K562 (cell line): ENCODE measurements around the gene ARMC8. TPM values are rescaled to one million over a fixed set of nuclear protein-coding genes. Genes with fewer than 3 reads are reported as not detected.
A peak's percentile ranks its signal among the peaks of the same experiment; 100 is the strongest.

Source experiments
- ATAC-seq: fragments of 200-7000 bp; cut with Tn5 transposase; 3 replicates; pipeline ENCODE4 v1.9.1; 2020; ENCODE audit warnings: moderate library complexity
- BruUV-seq: library from RNA; stranded (reverse); fragments of 400-500 nt; replicated peaks from 2 replicates; lab custom pipeline; 2021; lab: Mats Ljungman, UMichigan
- CTCF ChIA-PET: fragments of 300-600 bp; formaldehyde crosslinking; extraction: SDS; loops from one replicate; lab custom pipeline; 2021; ENCODE audit warnings: low intra/inter-chr PET ratio; lab: Yijun Ruan, JAX
- POLR2A ChIA-PET: fragments of 300-600, 350-650 bp; sonication (Branson Sonifier 250); formaldehyde crosslinking; extraction: SDS; loops from one replicate; lab custom pipeline; 2021; ENCODE audit warnings: antibody characterized with exemption, inconsistent platforms; lab: Yijun Ruan, JAX
- DNase-seq, 4 experiments: peaks; one replicate each; pipeline versions ENCODE4 v3.0.0 to v3.0.0-alpha.2; 2011 to 2018; ENCODE audit warnings: low spot score in 3 of 4, mixed read lengths in 3 of 4; ENCODE audit errors: extremely low read depth in 1 of 4
- FAIRE-seq: peaks from 2 replicates; lab custom pipeline; 2011; peaks lifted over from hg19 to GRCh38; lab: Jason Lieb, UNC
- H2AFZ ChIP-seq: 2 replicates; pipeline ENCODE4 v1.6.0; 2011; ENCODE audit warnings: low read depth, low read length, control low read depth, inconsistent platforms
- H3K27ac ChIP-seq: fragments of 200-600 bp; 3 replicates; pipeline ENCODE4 v1.8.0; 2011; ENCODE audit warnings: low read depth, mild to moderate bottlenecking, control low read depth, inconsistent platforms, low read length, moderate library complexity, mixed read lengths; ENCODE audit errors: extremely low read depth
- H3K27me3 ChIP-seq, 2 experiments: fragments of 300-600 bp in 1 of 2; 2 replicates in 1 of 2; 3 replicates in 1 of 2; pipeline versions ENCODE4 v1.6.0 to v1.8.0; 2011; ENCODE audit warnings: inconsistent platforms in 2 of 2, low read length in 2 of 2, mild to moderate bottlenecking in 1 of 2, mixed read lengths in 1 of 2, moderate library complexity in 1 of 2; ENCODE audit not compliant: control insufficient read depth in 2 of 2, insufficient read depth in 2 of 2
- H3K36me3 ChIP-seq: fragments of 300-600 bp; 3 replicates; pipeline ENCODE4 v1.8.0; 2011; ENCODE audit warnings: mild to moderate bottlenecking, low read length, inconsistent platforms; ENCODE audit not compliant: control insufficient read depth, insufficient read depth
- H3K4me1 ChIP-seq, 2 experiments: fragments of 200-600 bp in 1 of 2; replicated peaks in 1 of 2; 2 replicates in 1 of 2; 3 replicates in 1 of 2; pipeline versions ENCODE4 v1.5.1 to v1.8.0; 2011; ENCODE audit warnings: inconsistent platforms in 2 of 2, low read length in 2 of 2, mild to moderate bottlenecking in 1 of 2, mixed read lengths in 1 of 2, moderate library complexity in 1 of 2; ENCODE audit not compliant: control insufficient read depth in 2 of 2, insufficient read depth in 2 of 2
- H3K4me2 ChIP-seq: 2 replicates; pipeline ENCODE4 v1.6.1; 2011; ENCODE audit warnings: low read length, control low read depth, inconsistent platforms, mixed read lengths; ENCODE audit not compliant: insufficient read depth
- H3K4me3 ChIP-seq: fragments of 200-600 bp; sonication (generic), shearing (Covaris generic); 2 replicates; pipeline ENCODE4 v1.5.1; 2016; ENCODE audit warnings: control low read depth, inconsistent platforms
- H3K79me2 ChIP-seq: fragments of 200-600 bp; 3 replicates; pipeline ENCODE4 v1.8.0; 2011; ENCODE audit warnings: low read length, inconsistent platforms; ENCODE audit not compliant: control insufficient read depth, insufficient read depth
- H3K9ac ChIP-seq, 2 experiments: 2 replicates each; pipeline versions ENCODE4 v1.6.0 to v1.6.1; 2011; ENCODE audit warnings: low read depth in 2 of 2, low read length in 2 of 2, control low read depth in 1 of 2, inconsistent platforms in 1 of 2, mild to moderate bottlenecking in 1 of 2, mixed read lengths in 1 of 2; ENCODE audit not compliant: insufficient read depth in 1 of 2
- H3K9me1 ChIP-seq: one replicate; pipeline ENCODE4 v1.6.0; 2011; ENCODE audit warnings: inconsistent platforms, mild to moderate bottlenecking, low read length, moderate library complexity; ENCODE audit not compliant: control insufficient read depth, insufficient read depth
- H3K9me3 ChIP-seq: replicated peaks from 2 replicates; pipeline ENCODE4 v1.5.1; 2011; ENCODE audit warnings: low read depth, low read length, inconsistent platforms; ENCODE audit not compliant: control insufficient read depth, insufficient read depth
- H4K20me1 ChIP-seq: replicated peaks from 2 replicates; pipeline ENCODE4 v1.6.1; 2011; ENCODE audit warnings: low read length, inconsistent platforms, mixed read lengths; ENCODE audit not compliant: control insufficient read depth, insufficient read depth
- ADNP ChIP-seq: fragments of 200-800 bp; sonication (Bioruptor generic); IDR thresholded peaks from 2 replicates; pipeline ENCODE4 v1.6.1; 2016; ENCODE audit warnings: missing genetic modification characterization, missing compliant biosample characterization
- FOXK2 ChIP-seq, 2 experiments: fragments of 450-650 bp; IDR thresholded peaks in 1 of 2; conservative IDR thresholded peaks in 1 of 2; 2 replicates each; pipeline ENCODE4 v1.6.1; 2016; ENCODE audit warnings: low read depth in 2 of 2, mild to moderate bottlenecking in 1 of 2
- POLR2B ChIP-seq: fragments of 450-650 bp; IDR thresholded peaks from 2 replicates; pipeline ENCODE4 v1.6.1; 2018; ENCODE audit warnings: low read depth; ENCODE audit not compliant: partially characterized antibody
- SAFB ChIP-seq: fragments of 200-400 bp; formaldehyde crosslinking; IDR thresholded peaks from 2 replicates; pipeline ENCODE4 v1.6.1; 2017; ENCODE audit warnings: low read depth, low read length, borderline replicate concordance
- SMAD4 ChIP-seq: fragments of 250-450 bp; sonication (Bioruptor Pico); conservative IDR thresholded peaks from 2 replicates; pipeline ENCODE4 v1.8.0; 2021; ENCODE audit warnings: inconsistent platforms, mild to moderate bottlenecking, moderate library complexity
- SMARCA4 ChIP-seq: fragments of 450-650 bp; IDR thresholded peaks from 2 replicates; pipeline ENCODE4 v1.6.1; 2016
- SRSF3 ChIP-seq: fragments of 200-400 bp; formaldehyde crosslinking; IDR thresholded peaks from 2 replicates; pipeline ENCODE4 v1.6.1; 2016; ENCODE audit warnings: mild to moderate bottlenecking, low read length, moderate library complexity; ENCODE audit not compliant: insufficient read depth
- TCFL5 ChIP-seq: fragments of 250-450 bp; sonication (Bioruptor Pico); conservative IDR thresholded peaks from 2 replicates; pipeline ENCODE4 v1.6.1; 2021; ENCODE audit warnings: mild to moderate bottlenecking, moderate library complexity, matching md5 sums
- WHSC1 ChIP-seq: IDR thresholded peaks from one replicate; pipeline ENCODE4 v1.6.1; 2012; ENCODE audit warnings: low read length, control low read depth, inconsistent platforms
- WGBS: fragments of 100-300 bp; shearing (Covaris generic); methylation state at CpG from one replicate; pipeline ENCODE4 v1.1.6; 2016; ENCODE audit warnings: low coverage, mixed read lengths; ENCODE audit not compliant: insufficient coverage; ENCODE audit errors: missing lambda C conversion rate; 5-methylcytosine and 5-hydroxymethylcytosine counted together
- in situ Hi-C: fragments of 300-500 bp; cut with MboI; formaldehyde crosslinking; loops from 4 replicates; pipeline ENCODE4 v1.15.0; 2018; ENCODE audit warnings: inconsistent platforms, mixed read lengths
- intact Hi-C: fragments of 100-400 bp; cut with micrococcal nuclease; formaldehyde crosslinking; loops from 2 replicates; pipeline ENCODE4 v1.14.2; 2022
- polyA plus RNA-seq, 8 experiments: library from polyadenylated mRNA; depleted of rRNA in 4 of 8; stranded (reverse) in 5 of 8; unstranded in 3 of 8; fragments of >200 nt; fragmentation: Nextera tagmentation in 2 of 8; fragmentation: Illumina TruSeq in 1 of 8; extraction: Ambion mirVana in 2 of 8; extraction: Trizol in 1 of 8; gene quantifications; 2 replicates each; pipeline versions ENCODE4 v1.2.1 to v1.2.3, GENCODE V29; 2011 to 2014; ENCODE audit warnings: inconsistent platforms in 1 of 8, missing spikeins in 1 of 8
- total RNA-seq, 7 experiments: library from RNA; depleted of rRNA in 6 of 7; stranded (reverse); fragments of >200 nt in 6 of 7; fragmentation: Illumina TruSeq in 2 of 7; extraction: Trizol in 2 of 7; gene quantifications; 2 replicates each; pipeline versions ENCODE4 v1.2.1 to v1.2.3, GENCODE V29; 2011 to 2021; ENCODE audit warnings: low replicate concordance in 1 of 7
- TF ChIP-seq, protein P1 (sequence below): fragments of 450-650 bp; conservative IDR thresholded peaks from 2 replicates; pipeline ENCODE4 v1.6.1; 2016; ENCODE audit warnings: missing genetic modification characterization, low read depth, mild to moderate bottlenecking, missing compliant biosample characterization, moderate library complexity
- TF ChIP-seq, protein P2 (sequence below): fragments of 450-650 bp; formaldehyde crosslinking; IDR thresholded peaks from 2 replicates; pipeline ENCODE4 v1.4.0; 2022; ENCODE audit warnings: missing genetic modification characterization
- TF ChIP-seq, protein P3 (sequence below): fragments of 450-650 bp; formaldehyde crosslinking; IDR thresholded peaks from 2 replicates; pipeline ENCODE4 v1.4.0; 2020; ENCODE audit warnings: mild to moderate bottlenecking
- TF ChIP-seq, protein P4 (sequence below), 2 experiments: fragments of 450-650 bp in 1 of 2; sonication (generic) in 1 of 2; formaldehyde crosslinking in 1 of 2; IDR thresholded peaks in 1 of 2; conservative IDR thresholded peaks in 1 of 2; 2 replicates each; pipeline versions ENCODE4 v1.6.1 to v1.8.1; 2016 to 2023; ENCODE audit warnings: mild to moderate bottlenecking in 2 of 2, moderate library complexity in 2 of 2, inconsistent platforms in 1 of 2, missing genetic modification reagents in 1 of 2
- TF ChIP-seq, protein P5 (sequence below): fragments of 250-450 bp; sonication (Bioruptor Pico); IDR thresholded peaks from 2 replicates; pipeline ENCODE4 v1.5.0; 2021; ENCODE audit warnings: mild to moderate bottlenecking, moderate library complexity

ARMC8 gene
- total and polyA plus RNA-seq, 9 of the 15 experiments (the other 6 are each of a cell fraction or from before 2014, with no cell fraction given), result 22.4 to 76.1 (median 37.3) TPM

DNA sequence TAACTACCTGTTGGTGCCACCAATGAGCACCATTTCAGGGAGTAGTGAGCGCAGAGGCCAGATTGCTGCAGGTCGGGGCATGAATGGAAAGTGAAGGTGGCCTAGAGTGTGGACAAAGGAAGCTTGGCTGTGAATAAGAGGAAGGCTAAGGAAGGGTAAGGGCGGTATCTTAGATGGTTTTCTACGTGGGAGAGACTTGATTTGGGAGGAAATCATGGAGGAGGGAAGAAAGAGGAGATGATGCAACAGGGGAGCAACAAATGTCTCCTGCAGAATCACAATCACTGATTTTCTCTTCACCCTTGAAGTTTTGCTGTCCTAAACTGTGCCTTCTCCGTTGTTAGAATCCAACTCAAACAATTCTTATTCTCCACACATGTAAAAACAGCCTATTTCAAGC lies 120.8 kb downstream of the ARMC8 start:
- Histone ChIP-seq H3K4me1 (peaks cover 0 to 4% of the 10 kb centered on the region in 2 experiments; a peak in 2 of 5 replicates), H3K79me2 (no peaks in the 10 kb centered on the region), H3K4me3 (no peak overlapping the region), H3K4me2 (no peak overlapping the region), H3K36me3 (no peaks in the 10 kb centered on the region), H3K9ac (no peak overlapping the region), H4K20me1 (no peaks in the 10 kb centered on the region), H3K27me3 (peaks cover 0 to 4% of the 10 kb centered on the region in 2 experiments; a peak in 1 of 5 replicates), H3K9me1 (no peaks in the 10 kb centered on the region), H3K9me3 (no peaks in the 10 kb centered on the region), H3K27ac (no peak overlapping the region), H2AFZ (no peak overlapping the region)
- in situ Hi-C loops, result no loop called here
- no TSS peak for BruUV-seq
- WGBS, result 40% methylated on average over 4 of the region's 5 CpGs
- ChIA-PET CTCF (interaction anchor here (0.5 kb wide), 1 partner anchor 323 kb away, joined by 3 read pairs; no protein-coding TSS in a partner anchor), POLR2A (interaction anchor here (0.7 kb wide), 1 partner anchor 135 kb away, joined by 3 read pairs; no protein-coding TSS in a partner anchor)
- intact Hi-C loops, result no loop called here
- FAIRE-seq, result no peak
- DNase-seq, result no peak
- peak; percentile 32 for ATAC-seq
- TF ChIP-seq, protein P1, sequence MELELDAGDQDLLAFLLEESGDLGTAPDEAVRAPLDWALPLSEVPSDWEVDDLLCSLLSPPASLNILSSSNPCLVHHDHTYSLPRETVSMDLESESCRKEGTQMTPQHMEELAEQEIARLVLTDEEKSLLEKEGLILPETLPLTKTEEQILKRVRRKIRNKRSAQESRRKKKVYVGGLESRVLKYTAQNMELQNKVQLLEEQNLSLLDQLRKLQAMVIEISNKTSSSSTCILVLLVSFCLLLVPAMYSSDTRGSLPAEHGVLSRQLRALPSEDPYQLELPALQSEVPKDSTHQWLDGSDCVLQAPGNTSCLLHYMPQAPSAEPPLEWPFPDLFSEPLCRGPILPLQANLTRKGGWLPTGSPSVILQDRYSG (tag), result no peak
- TF ChIP-seq SMARCA4 (0 out of 2 replicates have a peak, but pooled peaks have one; percentile 40), FOXK2 (conservative IDR thresholded peaks at IDR 0.05 in 1 of 2, IDR thresholded peaks at IDR 0.05 in 1 of 2; ENCODE audit: low read depth in 2 of 2) (no peak), POLR2B (no peak), SAFB (no peak), TCFL5 (CRISPR knock-in tag) (no peak), ADNP (tag) (no peak), SMAD4 (CRISPR knock-in tag) (peak; percentile 55), WHSC1 (no peak), SRSF3 (no peak)
- TF ChIP-seq, protein P2, sequence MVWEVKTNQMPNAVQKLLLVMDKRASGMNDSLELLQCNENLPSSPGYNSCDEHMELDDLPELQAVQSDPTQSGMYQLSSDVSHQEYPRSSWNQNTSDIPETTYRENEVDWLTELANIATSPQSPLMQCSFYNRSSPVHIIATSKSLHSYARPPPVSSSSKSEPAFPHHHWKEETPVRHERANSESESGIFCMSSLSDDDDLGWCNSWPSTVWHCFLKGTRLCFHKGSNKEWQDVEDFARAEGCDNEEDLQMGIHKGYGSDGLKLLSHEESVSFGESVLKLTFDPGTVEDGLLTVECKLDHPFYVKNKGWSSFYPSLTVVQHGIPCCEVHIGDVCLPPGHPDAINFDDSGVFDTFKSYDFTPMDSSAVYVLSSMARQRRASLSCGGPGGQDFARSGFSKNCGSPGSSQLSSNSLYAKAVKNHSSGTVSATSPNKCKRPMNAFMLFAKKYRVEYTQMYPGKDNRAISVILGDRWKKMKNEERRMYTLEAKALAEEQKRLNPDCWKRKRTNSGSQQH (CRISPR knock-in tag), result 0 out of 2 replicates have a peak, but pooled peaks have one; percentile 54
- TF ChIP-seq, protein P3, sequence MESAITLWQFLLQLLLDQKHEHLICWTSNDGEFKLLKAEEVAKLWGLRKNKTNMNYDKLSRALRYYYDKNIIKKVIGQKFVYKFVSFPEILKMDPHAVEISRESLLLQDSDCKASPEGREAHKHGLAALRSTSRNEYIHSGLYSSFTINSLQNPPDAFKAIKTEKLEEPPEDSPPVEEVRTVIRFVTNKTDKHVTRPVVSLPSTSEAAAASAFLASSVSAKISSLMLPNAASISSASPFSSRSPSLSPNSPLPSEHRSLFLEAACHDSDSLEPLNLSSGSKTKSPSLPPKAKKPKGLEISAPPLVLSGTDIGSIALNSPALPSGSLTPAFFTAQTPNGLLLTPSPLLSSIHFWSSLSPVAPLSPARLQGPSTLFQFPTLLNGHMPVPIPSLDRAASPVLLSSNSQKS (CRISPR knock-in tag), result no peak
- TF ChIP-seq, protein P4, sequence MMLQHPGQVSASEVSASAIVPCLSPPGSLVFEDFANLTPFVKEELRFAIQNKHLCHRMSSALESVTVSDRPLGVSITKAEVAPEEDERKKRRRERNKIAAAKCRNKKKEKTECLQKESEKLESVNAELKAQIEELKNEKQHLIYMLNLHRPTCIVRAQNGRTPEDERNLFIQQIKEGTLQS (IDR thresholded peaks at IDR 0.05), result peak; percentile 86
- TF ChIP-seq, protein P4 (CRISPR knock-in tag; conservative IDR thresholded peaks at IDR 0.05), result no peak
- TF ChIP-seq, protein P5, sequence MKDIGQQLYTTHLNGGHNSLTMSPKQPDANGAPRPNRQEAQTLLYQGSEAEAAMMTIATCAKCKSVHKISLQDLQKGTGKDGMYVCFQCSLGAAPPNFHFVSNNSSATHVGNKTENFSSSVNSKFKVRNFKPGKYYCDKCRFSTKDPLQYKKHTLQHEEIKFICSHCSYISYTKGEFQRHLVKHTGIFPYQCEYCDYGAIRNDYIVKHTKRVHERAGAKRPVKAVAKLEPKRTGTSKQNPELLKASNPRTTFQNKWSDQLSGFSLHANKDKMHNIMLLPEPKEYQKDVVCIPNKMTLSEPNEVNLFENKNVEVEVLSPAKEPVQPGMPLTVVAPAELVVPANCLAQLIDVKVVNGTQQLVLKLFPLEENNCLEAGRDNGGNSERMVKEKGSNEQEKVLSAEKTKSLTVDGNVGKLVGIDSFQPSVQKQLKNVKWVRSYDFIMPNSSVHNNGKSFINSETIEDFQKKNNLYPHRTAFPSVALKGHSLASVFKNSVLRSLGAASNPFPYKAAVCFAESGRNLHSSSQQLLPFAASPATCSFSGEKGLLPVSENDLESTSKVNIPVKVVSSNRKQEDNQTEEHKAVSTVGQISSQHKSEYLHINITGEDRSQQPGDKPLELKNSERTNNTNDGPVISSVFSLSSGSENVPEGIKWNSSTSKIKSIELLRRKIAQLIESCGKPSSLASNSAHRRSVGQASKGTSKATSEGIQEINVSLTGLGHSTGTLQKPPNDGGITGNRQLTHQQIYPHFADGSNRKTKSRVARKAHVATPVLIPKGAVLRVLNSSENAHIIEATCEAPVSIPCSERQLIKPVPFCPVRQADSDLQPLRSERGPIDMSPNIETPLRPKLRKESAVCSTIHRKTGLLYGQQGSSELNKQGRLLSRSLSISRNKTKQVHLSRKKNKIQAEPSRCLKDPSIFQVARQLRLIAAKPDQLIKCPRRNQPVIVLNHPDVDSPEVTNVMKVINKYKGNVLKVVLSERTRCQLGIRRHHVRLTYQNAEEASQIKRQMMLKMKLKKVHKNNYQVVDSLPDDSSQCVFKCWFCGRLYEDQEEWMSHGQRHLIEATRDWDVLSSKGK (CRISPR knock-in tag), result no peak
